HUES48 (cell line): ENCODE data around the gene SPATC1L.

Source experiments
- H3K27ac ChIP-seq: one replicate; pipeline ENCODE4 v1.7.0; 2013; ENCODE audit warnings: low read depth, low read length, inconsistent platforms
- H3K27me3 ChIP-seq: 2 replicates; pipeline ENCODE4 v1.6.1; 2013; ENCODE audit warnings: mild to moderate bottlenecking, low read length; ENCODE audit not compliant: control insufficient read depth, insufficient read depth
- H3K36me3 ChIP-seq: 2 replicates; pipeline ENCODE4 v1.6.1; 2013; ENCODE audit warnings: low read length; ENCODE audit not compliant: control insufficient read depth, insufficient read depth
- H3K4me1 ChIP-seq: 2 replicates; pipeline ENCODE4 v1.6.1; 2013; ENCODE audit warnings: mild to moderate bottlenecking, low read length; ENCODE audit not compliant: control insufficient read depth, insufficient read depth
- H3K4me3 ChIP-seq: 2 replicates; pipeline ENCODE4 v1.5.1; 2013; ENCODE audit warnings: mild to moderate bottlenecking, low read depth, low read length
- H3K9ac ChIP-seq: 2 replicates; pipeline ENCODE4 v1.6.1; 2013; ENCODE audit warnings: mild to moderate bottlenecking, low read depth, low read length, moderate library complexity
- H3K9me3 ChIP-seq: 2 replicates; pipeline ENCODE4 v1.6.1; 2013; ENCODE audit warnings: low read length; ENCODE audit not compliant: control insufficient read depth, insufficient read depth

The SPATC1L gene

DNA sequence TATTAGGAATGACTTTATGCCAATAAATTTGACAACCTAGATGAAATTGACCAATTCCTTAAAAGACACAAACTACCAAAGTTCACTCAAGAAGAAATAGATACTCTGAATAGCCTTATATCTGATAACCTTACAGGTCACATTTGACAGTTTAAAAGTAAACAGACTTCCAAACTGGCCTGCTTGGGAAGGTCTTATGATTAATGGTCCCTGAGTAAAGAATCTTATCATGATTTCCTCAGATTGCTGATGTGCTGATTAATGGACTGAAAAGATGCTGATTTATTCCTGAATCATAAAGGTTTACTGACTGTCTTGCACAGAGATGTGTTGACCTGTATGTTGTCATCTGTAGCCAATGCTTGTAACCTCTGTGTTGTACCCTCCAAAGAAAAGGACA lies 19.2 kb downstream of the SPATC1L start:
- Histone ChIP-seq H3K27ac (no peak overlapping the region), H3K9ac (no peak overlapping the region), H3K36me3 (no peaks in the 10 kb centered on the region), H3K27me3 (no peaks in the 10 kb centered on the region), H3K9me3 (peaks cover 5% of the 10 kb centered on the region; the same call in 1 of the 2 replicates), H3K4me3 (no peak overlapping the region), H3K4me1 (no peaks in the 10 kb centered on the region)

DNA sequence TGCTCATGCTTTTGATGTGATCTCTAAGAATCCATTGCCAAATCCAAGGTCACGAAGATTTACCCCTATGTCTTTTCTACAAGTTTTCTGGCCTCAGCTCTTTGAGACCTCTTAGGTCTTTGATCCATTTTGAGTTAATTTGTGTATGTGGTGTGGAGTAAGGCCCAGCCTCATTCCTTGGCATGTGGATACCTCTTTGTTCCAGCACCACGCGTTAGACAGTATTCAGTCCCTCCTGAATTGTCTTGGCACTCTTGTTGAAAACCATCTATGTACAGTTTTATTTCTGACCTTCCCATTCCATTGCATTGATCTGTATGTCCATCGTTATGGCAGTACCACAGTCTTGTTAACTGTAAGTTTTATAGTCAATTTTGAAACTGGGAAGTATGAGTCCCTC lies 20.9 kb downstream of the SPATC1L start:
- Histone ChIP-seq H3K9me3 (peaks cover 5% of the 10 kb centered on the region; the same call in 1 of the 2 replicates), H3K36me3 (no peaks in the 10 kb centered on the region; the same call in 1 of the 2 replicates), H3K4me1 (no peaks in the 10 kb centered on the region)

DNA sequence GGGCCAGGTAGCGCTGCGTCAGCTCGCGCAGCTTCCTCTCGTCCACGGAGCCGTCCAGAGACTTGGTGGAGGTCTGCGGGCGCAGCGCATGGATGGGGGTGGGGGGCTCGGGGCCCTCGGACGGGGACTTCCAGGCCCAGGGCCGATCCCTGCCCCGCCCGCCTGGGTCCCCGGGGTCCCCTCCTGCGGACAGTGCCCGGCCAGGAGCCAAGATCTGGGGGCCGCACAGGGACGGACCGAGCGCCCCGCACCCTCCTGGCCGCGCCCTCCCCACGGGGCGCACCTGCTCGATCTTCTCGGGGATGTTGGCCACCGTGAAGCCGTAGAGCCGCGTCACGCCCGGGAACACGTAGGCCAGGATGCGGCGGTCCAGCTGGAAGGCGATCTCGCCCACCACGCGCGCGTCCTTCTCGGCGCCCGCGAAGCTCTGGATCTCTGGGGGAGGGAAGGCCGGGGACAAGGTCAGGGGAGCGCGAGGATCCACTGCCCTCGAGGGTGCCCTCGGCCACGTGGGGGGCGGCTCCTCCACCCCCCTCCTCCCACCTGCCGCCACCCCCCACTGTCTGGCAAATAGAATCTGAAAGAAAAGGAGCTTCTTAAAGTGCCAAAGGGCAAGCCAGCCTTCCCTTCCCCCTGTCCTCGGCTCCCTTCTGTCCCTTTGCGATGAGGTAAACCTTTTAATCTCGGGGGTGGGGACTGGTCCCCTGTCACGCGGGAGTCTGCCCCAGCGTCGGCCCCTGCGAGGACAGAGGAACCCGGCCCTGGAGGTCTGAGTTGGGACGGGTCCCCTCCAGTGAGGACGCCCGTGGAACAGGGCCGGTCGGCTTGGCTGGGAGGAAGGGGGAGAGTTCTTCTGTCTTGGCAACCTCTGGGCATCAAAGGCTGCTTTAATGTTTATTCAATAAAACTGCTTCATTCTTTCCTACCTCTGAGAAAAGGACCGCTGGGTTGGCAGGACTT lies 22.3 kb downstream of the SPATC1L start:
- Histone ChIP-seq H3K9ac (no peak overlapping the region), H3K27ac (no peak overlapping the region), H3K9me3 (peaks cover 5% of the 10 kb centered on the region; the same call in 1 of the 2 replicates), H3K36me3 (no peaks in the 10 kb centered on the region; the same call in 1 of the 2 replicates), H3K4me3 (no peak overlapping the region), H3K4me1 (no peaks in the 10 kb centered on the region), H3K27me3 (no peaks in the 10 kb centered on the region)

More for the DNA sequence above, 20.9 kb downstream of the SPATC1L start:
- H3K9ac ChIP-seq, result no peak overlapping the region
- no peaks in the 10 kb centered on the region for H3K27me3 ChIP-seq
- no peak overlapping the region for H3K27ac ChIP-seq
- H3K4me3 ChIP-seq, result no peak overlapping the region

DNA sequence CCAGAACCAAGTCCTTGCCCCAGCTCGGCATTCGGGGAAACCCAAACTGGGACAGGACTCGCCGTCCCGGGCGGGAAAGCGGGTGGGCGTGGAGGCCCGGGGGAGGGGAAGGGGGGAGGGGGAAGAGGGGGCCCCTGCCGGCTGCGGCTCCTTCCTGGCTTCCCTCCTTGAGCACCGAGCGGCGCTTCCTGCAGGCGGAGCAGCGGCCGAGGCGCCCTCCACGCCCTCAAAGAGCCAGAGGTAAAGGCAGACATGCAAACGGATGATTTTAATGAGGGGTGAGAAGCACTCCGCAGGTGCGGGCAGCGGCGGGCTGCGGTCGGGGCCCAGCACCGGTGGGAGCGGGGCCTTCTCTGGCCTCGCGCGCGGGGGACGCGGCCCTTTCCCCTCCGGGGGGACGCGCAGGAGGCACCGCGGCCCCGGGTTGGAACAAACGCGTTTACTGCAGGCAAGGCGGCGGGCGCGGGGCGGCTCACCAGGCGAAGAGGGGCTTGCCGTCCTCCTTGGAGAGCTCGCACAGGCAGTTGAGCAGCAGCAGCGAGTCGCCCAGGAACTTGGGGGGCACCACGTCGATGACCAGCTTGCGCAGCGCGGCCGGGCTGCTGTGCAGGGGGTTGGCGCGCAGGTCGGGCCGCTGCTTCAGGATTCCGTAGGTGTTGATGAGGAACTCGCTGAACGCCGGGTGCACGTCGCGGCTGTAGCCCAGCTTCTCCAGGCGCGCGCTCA lies 23.2 kb downstream of the SPATC1L start:
- Histone ChIP-seq H3K4me1 (no peaks in the 10 kb centered on the region), H3K36me3 (no peaks in the 10 kb centered on the region; the same call in 1 of the 2 replicates), H3K9me3 (peaks cover 5% of the 10 kb centered on the region; the same call in 1 of the 2 replicates), H3K4me3 (no peak overlapping the region), H3K27ac (no peak overlapping the region), H3K9ac (no peak overlapping the region), H3K27me3 (no peaks in the 10 kb centered on the region)

DNA sequence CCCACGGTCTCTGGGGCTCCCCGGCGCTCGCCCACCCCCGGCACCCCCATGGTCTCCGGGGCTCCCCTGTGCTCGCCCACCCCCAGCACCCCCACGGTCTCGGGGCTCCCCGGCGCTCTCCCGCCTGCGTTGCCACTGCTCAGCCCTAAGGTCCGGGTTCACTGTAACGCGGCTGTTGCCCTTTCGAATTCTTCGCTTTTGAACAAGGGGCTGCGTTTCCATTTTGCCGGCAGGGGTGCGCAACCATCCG lies 23.7 kb downstream of the SPATC1L start:
- no peak overlapping the region for H3K9ac ChIP-seq
- no peaks in the 10 kb centered on the region for H3K4me1 ChIP-seq

DNA sequence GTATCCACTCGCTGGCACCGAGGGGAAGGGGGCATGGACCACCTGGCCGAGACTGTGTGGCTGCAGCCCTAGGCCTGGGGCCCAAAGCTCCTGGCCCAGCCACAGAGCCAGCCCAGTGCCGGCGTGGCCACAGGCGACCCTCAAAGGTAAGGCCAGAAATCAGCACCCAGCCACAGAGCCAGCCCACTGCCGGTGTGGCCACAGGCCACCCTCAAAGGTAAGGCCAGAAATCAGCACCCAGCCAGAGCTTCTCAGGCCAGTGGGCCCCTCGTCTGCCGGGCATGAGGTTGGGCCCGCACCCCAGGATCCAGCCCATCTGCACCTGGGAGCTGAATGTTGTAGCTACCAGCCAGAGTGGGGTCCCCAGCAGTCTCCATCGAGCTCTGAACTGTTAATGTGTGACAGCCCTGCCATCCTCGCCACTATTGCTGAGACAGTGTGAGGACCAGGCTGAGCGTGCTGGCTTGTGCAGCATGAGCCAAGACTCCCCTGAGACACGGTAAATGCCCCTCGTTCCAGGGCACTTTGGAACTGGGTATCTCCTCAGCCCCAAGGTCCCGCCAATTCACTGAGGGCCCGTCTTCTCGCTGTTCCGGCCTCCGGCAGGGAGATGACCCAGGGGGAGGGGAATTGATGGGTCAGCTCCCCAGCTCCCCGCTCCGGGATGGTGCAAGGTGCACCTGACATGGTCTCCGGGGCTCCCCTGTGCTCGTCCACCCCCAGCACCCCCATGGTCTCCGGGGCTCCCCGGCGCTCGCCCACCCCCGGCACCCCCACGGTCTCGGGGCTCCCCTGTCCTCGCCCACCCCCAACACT lies 24.2 kb downstream of the SPATC1L start:
- Histone ChIP-seq H3K9me3 (peaks cover 5% of the 10 kb centered on the region; the same call in 1 of the 2 replicates), H3K4me1 (no peaks in the 10 kb centered on the region), H3K4me3 (no peak overlapping the region), H3K27me3 (no peaks in the 10 kb centered on the region), H3K36me3 (no peaks in the 10 kb centered on the region; the same call in 1 of the 2 replicates), H3K27ac (no peak overlapping the region), H3K9ac (no peak overlapping the region)

More for the DNA sequence above, 23.7 kb downstream of the SPATC1L start:
- Histone ChIP-seq H3K27ac (no peak overlapping the region), H3K4me3 (no peak overlapping the region), H3K36me3 (no peaks in the 10 kb centered on the region; the same call in 1 of the 2 replicates), H3K27me3 (no peaks in the 10 kb centered on the region), H3K9me3 (peaks cover 5% of the 10 kb centered on the region; the same call in 1 of the 2 replicates)

DNA sequence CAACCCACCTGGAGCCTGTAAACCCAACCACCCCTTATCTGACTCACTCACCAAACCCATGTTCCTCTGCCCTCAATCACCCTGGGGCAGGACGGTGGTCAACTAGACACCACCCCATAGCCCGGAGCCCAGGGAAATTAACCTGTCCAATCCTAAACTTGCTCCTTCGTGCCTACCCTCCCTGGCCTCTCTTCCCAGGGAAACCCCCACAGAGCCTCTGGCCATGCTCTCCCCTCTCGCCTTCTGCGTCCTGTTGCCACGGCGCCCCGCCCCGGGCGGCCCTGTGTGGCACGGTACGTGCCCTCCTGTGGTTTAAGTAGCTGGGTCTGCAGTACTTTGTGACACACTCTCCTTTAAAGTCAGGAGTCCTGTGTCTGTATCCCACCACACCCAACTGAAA lies 24.9 kb downstream of the SPATC1L start:
- Histone ChIP-seq H3K27me3 (no peaks in the 10 kb centered on the region), H3K9ac (no peak overlapping the region), H3K9me3 (peaks cover 5% of the 10 kb centered on the region; the same call in 1 of the 2 replicates), H3K27ac (no peak overlapping the region), H3K36me3 (no peaks in the 10 kb centered on the region; the same call in 1 of the 2 replicates), H3K4me3 (no peak overlapping the region), H3K4me1 (no peaks in the 10 kb centered on the region)

DNA sequence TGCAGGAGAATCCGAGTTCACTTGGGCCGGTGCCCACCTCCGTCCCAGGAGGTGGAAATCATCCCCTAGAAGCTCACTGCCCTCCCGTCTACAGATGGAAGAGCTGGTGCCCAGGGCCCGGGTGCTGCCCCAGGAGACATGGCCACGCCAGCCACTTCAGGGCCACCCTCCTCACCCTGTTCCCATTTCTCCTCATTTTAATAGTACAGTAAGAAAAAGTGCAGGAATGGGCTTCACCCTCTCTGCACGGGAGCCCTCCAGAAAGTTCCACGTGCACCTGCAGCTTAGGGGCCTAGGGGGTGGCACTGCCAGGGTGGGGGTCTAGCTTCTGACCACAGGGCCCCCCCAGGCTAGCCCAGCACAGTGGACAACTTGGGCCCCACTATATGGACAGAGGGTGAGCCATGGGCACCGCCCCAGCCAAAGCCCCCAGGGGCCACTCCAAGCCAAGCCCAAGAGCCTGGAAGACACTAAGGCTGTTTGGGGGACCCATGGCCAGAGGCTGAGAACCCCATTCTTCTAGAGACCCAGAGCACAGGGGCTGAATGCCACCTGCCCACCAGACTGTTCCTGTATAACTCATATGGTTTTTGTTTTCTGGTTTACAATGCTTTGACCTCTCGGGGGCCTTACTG lies 25.5 kb downstream of the SPATC1L start:
- Histone ChIP-seq H3K27me3 (no peaks in the 10 kb centered on the region), H3K9ac (no peak overlapping the region), H3K27ac (no peak overlapping the region), H3K9me3 (peaks cover 5% of the 10 kb centered on the region; the same call in 1 of the 2 replicates), H3K4me3 (no peak overlapping the region), H3K4me1 (no peaks in the 10 kb centered on the region), H3K36me3 (no peaks in the 10 kb centered on the region; the same call in 1 of the 2 replicates)

DNA sequence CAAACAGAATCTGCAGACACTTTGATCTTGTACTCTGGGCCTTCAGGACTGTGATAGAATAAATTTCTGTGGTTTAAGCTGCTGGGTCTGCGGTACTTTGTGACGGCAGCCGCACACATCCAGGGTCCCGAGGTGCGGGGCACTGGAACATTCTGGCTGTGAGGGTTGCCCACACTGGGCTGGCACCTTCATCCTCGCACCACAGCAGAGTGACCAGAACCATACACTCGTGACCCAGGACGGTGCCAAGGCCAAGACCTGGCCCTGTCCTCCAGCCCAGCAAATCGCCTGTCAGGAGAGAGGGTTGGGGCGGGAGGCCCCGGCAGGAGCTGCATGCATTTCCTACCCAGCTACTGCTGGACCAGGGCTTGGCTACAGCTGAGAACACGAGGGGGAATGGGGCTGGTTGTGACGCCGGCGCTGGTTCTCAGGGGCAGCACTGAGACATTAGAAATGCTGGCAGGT lies 26.2 kb downstream of the SPATC1L start:
- Histone ChIP-seq H3K27me3 (no peaks in the 10 kb centered on the region), H3K4me3 (no peak overlapping the region), H3K9me3 (peaks cover 5% of the 10 kb centered on the region; the same call in 1 of the 2 replicates), H3K36me3 (no peaks in the 10 kb centered on the region; the same call in 1 of the 2 replicates), H3K27ac (no peak overlapping the region), H3K9ac (no peak overlapping the region), H3K4me1 (0 out of 2 replicates have a peak, but pooled peaks cover 2% of the 10 kb centered on the region)
